Smooth muscle cell (in vitro differentiated cells): ENCODE results near the gene TSPEAR. TPM values are rescaled to one million over a fixed set of nuclear protein-coding genes. Genes with fewer than 3 reads are reported as not detected.

Source experiments
- DNase-seq: peaks from one replicate; lab custom pipeline; 2025; ENCODE audit not compliant: unreplicated experiment; lab: John Stamatoyannopoulos, UW
- H2AFZ ChIP-seq: fragments of 200-600 bp; sonication (generic); 2 replicates; pipeline ENCODE4 v1.6.0; 2016; ENCODE audit warnings: antibody characterized with exemption, low read depth, mild to moderate bottlenecking
- H3F3A ChIP-seq: fragments of 200-600 bp; sonication (generic); 2 replicates; pipeline ENCODE4 v1.6.0; 2017; ENCODE audit warnings: antibody characterized with exemption, low read depth
- H3K27ac ChIP-seq: fragments of 200-600 bp; sonication (generic); 2 replicates; pipeline ENCODE4 v1.5.1; 2016; ENCODE audit warnings: low read depth, mild to moderate bottlenecking
- H3K27me3 ChIP-seq: fragments of 200-600 bp; sonication (generic); 2 replicates; pipeline ENCODE4 v1.6.1; 2016; ENCODE audit warnings: low read depth, mild to moderate bottlenecking
- H3K36me3 ChIP-seq: fragments of 200-600 bp; sonication (generic); 2 replicates; pipeline ENCODE4 v1.5.1; 2016; ENCODE audit warnings: low read depth
- H3K4me1 ChIP-seq: fragments of 200-600 bp; sonication (generic); 2 replicates; pipeline ENCODE4 v1.5.1; 2016; ENCODE audit warnings: low read depth
- H3K4me2 ChIP-seq: fragments of 200-600 bp; sonication (generic); 2 replicates; pipeline ENCODE4 v1.6.0; 2016; ENCODE audit warnings: mild to moderate bottlenecking
- H3K4me3 ChIP-seq: fragments of 200-600 bp; sonication (generic); 2 replicates; pipeline ENCODE4 v1.5.1; 2016; ENCODE audit warnings: mild to moderate bottlenecking
- H3K79me2 ChIP-seq: fragments of 200-600 bp; sonication (generic); 2 replicates; pipeline ENCODE4 v1.6.0; 2016; ENCODE audit warnings: low read depth, mild to moderate bottlenecking
- H3K9ac ChIP-seq: fragments of 200-600 bp; sonication (generic); 2 replicates; pipeline ENCODE4 v1.6.0; 2016; ENCODE audit warnings: low read depth
- H3K9me3 ChIP-seq: fragments of 200-600 bp; sonication (generic); replicated peaks from 2 replicates; pipeline ENCODE4 v1.5.1; 2016; ENCODE audit warnings: low read depth
- H4K20me1 ChIP-seq: fragments of 200-600 bp; sonication (generic); 2 replicates; pipeline ENCODE4 v1.6.0; 2016; ENCODE audit warnings: low read depth
- WGBS: methylation state at CpG from one replicate; pipeline ENCODE4 v1.1.7; 2016; ENCODE audit warnings: low lambda C conversion rate; 5-methylcytosine and 5-hydroxymethylcytosine counted together
- polyA plus RNA-seq: library from polyadenylated mRNA; unstranded; fragments of >200 nt; fragmentation: Nextera tagmentation; extraction: Ambion mirVana; gene quantifications from 2 replicates; pipeline ENCODE4 v1.2.1, GENCODE V29; 2016
- total RNA-seq: library from RNA; depleted of rRNA; stranded (reverse); fragments of >200 nt; gene quantifications from 2 replicates; pipeline ENCODE4 v1.2.3, GENCODE V29; 2014
- TF ChIP-seq, protein P1 (sequence below): fragments of 200-600 bp; sonication (generic); IDR thresholded peaks from 2 replicates; pipeline ENCODE4 v1.5.1; 2017; ENCODE audit warnings: borderline replicate concordance, mild to moderate bottlenecking, antibody characterized with exemption; ENCODE audit not compliant: insufficient read depth, poor library complexity, severe bottlenecking

The TSPEAR gene
- total and polyA plus RNA-seq, 2 experiments from 2014 or later = 0.71 TPM; not detected in 1

DNA sequence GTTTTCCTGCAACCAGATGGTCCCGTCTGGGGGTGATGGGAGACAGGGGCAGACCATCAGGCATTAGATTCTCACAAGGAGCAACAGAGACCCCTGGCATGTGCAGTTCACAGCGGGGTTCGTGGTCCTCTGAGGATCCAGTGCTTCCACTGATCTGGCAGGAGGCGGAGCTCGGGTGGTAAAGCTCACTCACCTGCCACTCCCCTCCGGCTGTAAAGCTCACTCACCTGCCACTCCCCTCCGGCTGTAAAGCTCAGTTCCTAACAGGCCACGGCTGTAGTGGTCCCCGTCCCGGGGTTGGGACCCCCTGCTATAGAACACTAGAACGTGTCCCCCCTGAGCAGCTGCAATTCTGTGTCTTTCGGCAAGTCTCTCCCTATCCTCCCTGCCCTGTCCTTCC is 9.8 kb downstream of the TSPEAR start:
- H3K9ac ChIP-seq = no peak overlapping the region
- TF ChIP-seq, protein P1, sequence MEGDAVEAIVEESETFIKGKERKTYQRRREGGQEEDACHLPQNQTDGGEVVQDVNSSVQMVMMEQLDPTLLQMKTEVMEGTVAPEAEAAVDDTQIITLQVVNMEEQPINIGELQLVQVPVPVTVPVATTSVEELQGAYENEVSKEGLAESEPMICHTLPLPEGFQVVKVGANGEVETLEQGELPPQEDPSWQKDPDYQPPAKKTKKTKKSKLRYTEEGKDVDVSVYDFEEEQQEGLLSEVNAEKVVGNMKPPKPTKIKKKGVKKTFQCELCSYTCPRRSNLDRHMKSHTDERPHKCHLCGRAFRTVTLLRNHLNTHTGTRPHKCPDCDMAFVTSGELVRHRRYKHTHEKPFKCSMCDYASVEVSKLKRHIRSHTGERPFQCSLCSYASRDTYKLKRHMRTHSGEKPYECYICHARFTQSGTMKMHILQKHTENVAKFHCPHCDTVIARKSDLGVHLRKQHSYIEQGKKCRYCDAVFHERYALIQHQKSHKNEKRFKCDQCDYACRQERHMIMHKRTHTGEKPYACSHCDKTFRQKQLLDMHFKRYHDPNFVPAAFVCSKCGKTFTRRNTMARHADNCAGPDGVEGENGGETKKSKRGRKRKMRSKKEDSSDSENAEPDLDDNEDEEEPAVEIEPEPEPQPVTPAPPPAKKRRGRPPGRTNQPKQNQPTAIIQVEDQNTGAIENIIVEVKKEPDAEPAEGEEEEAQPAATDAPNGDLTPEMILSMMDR = no peak
- H3K4me1 ChIP-seq = peaks cover 14% of the 10 kb centered on the region
- H4K20me1 ChIP-seq = no peaks in the 10 kb centered on the region
- no peak overlapping the region for H3K27ac ChIP-seq
- H3K4me2 ChIP-seq = no peak overlapping the region
- H3K4me3 ChIP-seq = no peak overlapping the region
- H3K27me3 ChIP-seq = peaks cover 35% of the 10 kb centered on the region
- no peak for DNase-seq
- no peak overlapping the region for H2AFZ ChIP-seq
- WGBS = 64% methylated on average over 12 of the region's 12 CpGs
- H3K9me3 ChIP-seq = no peaks in the 10 kb centered on the region
- H3K79me2 ChIP-seq = no peaks in the 10 kb centered on the region
- H3F3A ChIP-seq = no peaks in the 10 kb centered on the region
- no peaks in the 10 kb centered on the region for H3K36me3 ChIP-seq

DNA sequence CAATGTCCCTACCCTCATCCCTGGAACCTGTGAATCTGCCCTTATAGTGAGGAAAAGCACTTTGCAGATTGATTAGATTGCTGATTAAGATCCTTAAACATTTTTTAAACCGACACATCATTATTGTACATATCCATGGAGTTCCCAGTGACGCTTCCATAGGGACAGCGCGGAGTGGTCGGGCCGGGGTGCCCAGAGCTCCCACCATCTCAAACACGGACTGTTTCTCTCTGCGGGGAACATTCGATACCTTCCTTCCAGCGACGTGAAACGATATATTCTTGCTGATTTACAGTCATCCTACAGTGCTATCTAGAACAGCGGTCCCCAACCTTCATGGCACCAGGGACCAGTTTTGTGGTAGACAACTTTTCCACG is 10.4 kb downstream of the TSPEAR start:
- Histone ChIP-seq H3F3A (no peaks in the 10 kb centered on the region), H3K36me3 (no peaks in the 10 kb centered on the region), H3K4me2 (no peak overlapping the region), H3K27ac (no peak overlapping the region), H3K4me3 (no peak overlapping the region), H4K20me1 (no peaks in the 10 kb centered on the region), H3K9me3 (no peaks in the 10 kb centered on the region), H3K9ac (no peak overlapping the region), H3K27me3 (peaks cover 30% of the 10 kb centered on the region), H3K79me2 (no peaks in the 10 kb centered on the region), H3K4me1 (peaks cover 14% of the 10 kb centered on the region), H2AFZ (no peak overlapping the region)
- TF ChIP-seq, protein P1 = no peak
- no peak for DNase-seq
- 88% methylated on average over 14 of the region's 14 CpGs for WGBS

GRCh38 chr21:44700101-44701022 is 11.0 kb downstream of the TSPEAR start:
- Histone ChIP-seq H3K4me3 (no peak overlapping the region), H3F3A (no peaks in the 10 kb centered on the region), H4K20me1 (no peaks in the 10 kb centered on the region), H3K4me2 (no peak overlapping the region), H3K9ac (no peak overlapping the region), H3K79me2 (no peaks in the 10 kb centered on the region), H3K4me1 (peaks cover 14% of the 10 kb centered on the region), H3K27ac (no peak overlapping the region), H3K36me3 (no peaks in the 10 kb centered on the region), H3K27me3 (peaks cover 23% of the 10 kb centered on the region), H3K9me3 (no peaks in the 10 kb centered on the region), H2AFZ (no peak overlapping the region)
- DNase-seq = no peak
- TF ChIP-seq, protein P1 = no peak
- WGBS = 80% methylated on average over 21 of the region's 21 CpGs
